ENCODE data around the gene SIRT6.

GRCh38 chr19:4217429-4218264 lies 35.3 kb upstream of the SIRT6 start:
- no peak for TF ChIP-seq FOXP1 (CRISPR knock-in tag; IDR thresholded peaks at IDR 0.05; ENCODE audit: borderline replicate concordance)
- no peak for TF ChIP-seq CTCF (IDR thresholded peaks at IDR 0.05)
- TF ChIP-seq PRDM15 (CRISPR knock-in tag; IDR thresholded peaks at IDR 0.05): no peak
- TF ChIP-seq NFATC4 (CRISPR knock-in tag; IDR thresholded peaks at IDR 0.05): no peak
- TF ChIP-seq NR3C1 (CRISPR knock-in tag; conservative IDR thresholded peaks at IDR 0.05; ENCODE audit: low read depth): no peak
- no peak for TF ChIP-seq CBFB (CRISPR knock-in tag; IDR thresholded peaks at IDR 0.05; ENCODE audit: low read depth)
- no peak for TF ChIP-seq ATF6 (CRISPR knock-in tag; IDR thresholded peaks at IDR 0.05)
- TF ChIP-seq USF2 (CRISPR knock-in tag; IDR thresholded peaks at IDR 0.05): no peak
- TF ChIP-seq MAX (CRISPR knock-in tag; IDR thresholded peaks at IDR 0.05): no peak
- TF ChIP-seq ATF2 (CRISPR knock-in tag; IDR thresholded peaks at IDR 0.05; ENCODE audit: borderline replicate concordance, low read depth): no peak

Measured in WTC11 (cell line).